Posterior vena cava (tissue), 2 donors: ENCODE results near the gene ERFL. TPM values are rescaled to one million over a fixed set of nuclear protein-coding genes. Genes with fewer than 3 reads are reported as not detected.
"Not testable (repeated sequence)": the region's sequence is repeated elsewhere in the genome, so short reads cannot be mapped to it uniquely, and the experiment has no call there.

Experiments used
- DNase-seq: peaks from one replicate; pipeline ENCODE4 v3.0.0-alpha.2; 2020; ENCODE audit warnings: low spot score
- intact Hi-C, 2 donors: fragments of 100-400 bp; cut with DNase I; formaldehyde crosslinking; loops; one replicate each; pipeline versions ENCODE4 v1.14.1 to v1.14.2; 2022 to 2023
- total RNA-seq, 2 donors: library from RNA; stranded (reverse); fragmentation: NEBNext Ultra II Directional; extraction: Animal tissue kit (Norgen Biotek cat#: 25700); gene quantifications; one replicate each; pipeline ENCODE4 v1.2.1, GENCODE V29; 2021
- donor health status: DM: yes; HTN: yes; CAD: no.
- donor health status: DM: yes; HTN: yes; CAD: no.

The ERFL gene
- total RNA-seq, 2 donors from 2014 or later: 0.38 TPM; not detected in 1

GRCh38 chr19:41917676-41918075 lies 10.6 kb downstream of the ERFL start:
- DNase-seq: no peak
- intact Hi-C loops: no loop called here

- no peak for DNase-seq
- intact Hi-C loops: no loop called here
These were observed 12.4 kb downstream of the ERFL start for GRCh38 chr19:41915776-41916414.

- intact Hi-C loops: no loop called here
- no peak for DNase-seq
These were observed 13.1 kb downstream of the ERFL start for GRCh38 chr19:41915021-41915775.

GRCh38 chr19:41914424-41914834 lies 13.8 kb downstream of the ERFL start:
- intact Hi-C loops, DNase-seq: not testable (repeated sequence)

GRCh38 chr19:41913538-41914423 lies 14.5 kb downstream of the ERFL start:
- intact Hi-C loops: no loop called here
- no peak for DNase-seq

GRCh38 chr19:41912899-41913537 lies 15.2 kb downstream of the ERFL start:
- no peak for DNase-seq
- intact Hi-C loops: no loop called here

- no peak for DNase-seq
- intact Hi-C loops: no loop called here
These were observed 16.1 kb downstream of the ERFL start for GRCh38 chr19:41911889-41912731.

- intact Hi-C loops: no loop called here
- DNase-seq: no peak
These were observed 17.0 kb downstream of the ERFL start for GRCh38 chr19:41910992-41911888.

GRCh38 chr19:41910240-41910991 lies 17.8 kb downstream of the ERFL start:
- DNase-seq: no peak
- intact Hi-C loops: no loop called here

GRCh38 chr19:41909706-41910105 lies 18.5 kb downstream of the ERFL start:
- intact Hi-C loops: no loop called here
- no peak for DNase-seq

- no peak for DNase-seq
- intact Hi-C loops: no loop called here
These were observed 19.4 kb downstream of the ERFL start for GRCh38 chr19:41908724-41909464.

GRCh38 chr19:41907994-41908615 lies 20.1 kb downstream of the ERFL start:
- intact Hi-C loops: no loop called here
- DNase-seq: no peak

GRCh38 chr19:41906916-41907680 lies 21.2 kb downstream of the ERFL start:
- DNase-seq: no peak
- intact Hi-C loops: no loop called here

GRCh38 chr19:41906271-41906670 lies 22.0 kb downstream of the ERFL start:
- DNase-seq: no peak
- intact Hi-C loops: no loop called here

GRCh38 chr19:41905273-41906002 lies 22.8 kb downstream of the ERFL start:
- no peak for DNase-seq
- intact Hi-C loops: no loop called here
